ENCODE results near the gene RHBDL1. TPM values are rescaled to one million over a fixed set of nuclear protein-coding genes. Genes with fewer than 3 reads are reported as not detected.

The RHBDL1 gene
- total and polyA plus RNA-seq, 9 of the 15 experiments (the other 6 are each of a cell fraction or from before 2014, with no cell fraction given), result 0.03 to 5.6 (median 1.3) TPM; not detected in 1

GRCh38 chr16:667780-668518 lies 7.5 kb upstream of the RHBDL1 start, which contains the start of gene RHOT2 (continued):
- TF ChIP-seq PATZ1 (CRISPR knock-in tag; IDR thresholded peaks at IDR 0.05; ENCODE audit: borderline replicate concordance) (no peak), RNF219 (CRISPR knock-in tag; IDR thresholded peaks at IDR 0.05) (no peak), ZNF384 (IDR thresholded peaks at IDR 0.05; ENCODE audit: low read depth, low read length) (peak; percentile 29; the same call in 1 of the 2 replicates), ZC3H8 (IDR thresholded peaks at IDR 0.05) (no peak), TARDBP (IDR thresholded peaks at IDR 0.05) (0 out of 2 replicates have a peak, but pooled peaks have one; percentile 73), BHLHE40 (IDR thresholded peaks at IDR 0.05; ENCODE audit: low read length) (peak; percentile 64), ZBTB7A (IDR thresholded peaks at IDR 0.05; ENCODE audit: borderline replicate concordance, control insufficient read depth, low read depth, low read length) (peak; percentile 96; the same call in 1 of the 2 replicates), THRA (IDR thresholded peaks at IDR 0.05) (no peak), ATF7 (IDR thresholded peaks at IDR 0.05) (peak; percentile 80), MITF (IDR thresholded peaks at IDR 0.05) (no peak), ZNF395 (CRISPR knock-in tag; IDR thresholded peaks at IDR 0.05) (no peak), CTCF (IDR thresholded peaks at IDR 0.05 in 2 of 3, conservative IDR thresholded peaks at IDR 0.05 in 1 of 3; ENCODE audit: insufficient read depth in 2 of 3, low read depth in 1 of 3, low read length in 3 of 3) (peak; percentile 77 to 97 (median 91)), CEBPG (CRISPR knock-in tag; IDR thresholded peaks at IDR 0.05) (peak; percentile 49; the same call in 1 of the 2 replicates), CEBPG (tag; conservative IDR thresholded peaks at IDR 0.05 in 1 of 2, IDR thresholded peaks at IDR 0.05 in 1 of 2) (peak in 1 of 2 experiments; percentile 72; a peak in 3 of 4 replicates), ZNF143 (CRISPR knock-in tag; IDR thresholded peaks at IDR 0.05) (no peak), KAT2B (IDR thresholded peaks at IDR 0.05; ENCODE audit: low read depth, low read length) (peak; percentile 60), ZNF507 (tag; conservative IDR thresholded peaks at IDR 0.05) (no peak)

Data from K562 (cell line).